H9 (cell line): ENCODE measurements around the gene ATP5MC2. TPM values are rescaled to one million over a fixed set of nuclear protein-coding genes. Genes with fewer than 3 reads are reported as not detected.
A peak's percentile ranks its signal among the peaks of the same experiment; 100 is the strongest.

ENCODE experiments used
- DNase-seq: peaks from one replicate; pipeline ENCODE4 v3.0.0-alpha.2; 2017
- H2AFZ ChIP-seq: one replicate; pipeline ENCODE4 v1.6.1; 2013; ENCODE audit warnings: mild to moderate bottlenecking, low read length, control low read depth, moderate library complexity
- H2AK5ac ChIP-seq: 2 replicates; pipeline ENCODE4 v1.6.1; 2013; ENCODE audit warnings: low read length, control low read depth, mixed read lengths; ENCODE audit not compliant: insufficient read length
- H2BK120ac ChIP-seq: one replicate; pipeline ENCODE4 v1.6.1; 2013; ENCODE audit warnings: low read depth, mild to moderate bottlenecking, low read length, control low read depth, inconsistent platforms; ENCODE audit not compliant: poor library complexity, severe bottlenecking
- H2BK12ac ChIP-seq: 2 replicates; pipeline ENCODE4 v1.6.1; 2013; ENCODE audit warnings: low read length, control low read depth, mixed read lengths, low read depth; ENCODE audit not compliant: insufficient read length
- H2BK15ac ChIP-seq: 2 replicates; pipeline ENCODE4 v1.6.1; 2013; ENCODE audit warnings: low read depth, low read length, control low read depth
- H2BK20ac ChIP-seq: one replicate; pipeline ENCODE4 v1.6.1; 2013; ENCODE audit warnings: low read depth, mild to moderate bottlenecking, low read length, control low read depth, inconsistent platforms; ENCODE audit not compliant: poor library complexity, severe bottlenecking
- H2BK5ac ChIP-seq: 2 replicates; pipeline ENCODE4 v1.6.1; 2013; ENCODE audit warnings: low read length, control low read depth, mixed read lengths; ENCODE audit not compliant: insufficient read length
- H3K14ac ChIP-seq: 2 replicates; pipeline ENCODE4 v1.6.1; 2013; ENCODE audit warnings: low read length, control low read depth; ENCODE audit not compliant: insufficient read depth
- H3K18ac ChIP-seq: 2 replicates; pipeline ENCODE4 v1.6.1; 2013; ENCODE audit warnings: low read depth, mild to moderate bottlenecking, mixed read lengths, low read length, control low read depth; ENCODE audit not compliant: insufficient read length
- H3K23ac ChIP-seq: 2 replicates; pipeline ENCODE4 v1.6.1; 2013; ENCODE audit warnings: low read length, control low read depth, mixed read lengths, low read depth; ENCODE audit not compliant: insufficient read length
- H3K23me2 ChIP-seq: 2 replicates; pipeline ENCODE4 v1.6.1; 2013; ENCODE audit warnings: low read depth, mild to moderate bottlenecking, mixed read lengths, low read length, control low read depth; ENCODE audit not compliant: insufficient read length, poor library complexity, severe bottlenecking
- H3K27ac ChIP-seq: 2 replicates; pipeline ENCODE4 v1.5.1; 2013; ENCODE audit warnings: low read length, control low read depth, mixed read lengths, low read depth; ENCODE audit not compliant: insufficient read length
- H3K27me3 ChIP-seq: 2 replicates; pipeline ENCODE4 v1.6.1; 2013; ENCODE audit warnings: low read length, control low read depth, inconsistent platforms; ENCODE audit not compliant: insufficient read depth
- H3K4ac ChIP-seq: 2 replicates; pipeline ENCODE4 v1.6.1; 2013; ENCODE audit warnings: low read depth, mild to moderate bottlenecking, control low read depth, inconsistent platforms, low read length, moderate library complexity
- H3K4me1 ChIP-seq: 2 replicates; pipeline ENCODE4 v1.6.1; 2013; ENCODE audit warnings: low read length, control low read depth, inconsistent platforms; ENCODE audit not compliant: insufficient read depth
- H3K4me2 ChIP-seq: 2 replicates; pipeline ENCODE4 v1.6.1; 2013; ENCODE audit warnings: low read length, control low read depth, mixed read lengths; ENCODE audit not compliant: insufficient read length, insufficient read depth
- H3K56ac ChIP-seq: 2 replicates; pipeline ENCODE4 v1.6.1; 2013; ENCODE audit warnings: low read depth, mild to moderate bottlenecking, mixed read lengths, low read length, control low read depth; ENCODE audit not compliant: insufficient read length
- H3K79me1 ChIP-seq: 2 replicates; pipeline ENCODE4 v1.6.1; 2013; ENCODE audit warnings: low read depth, mild to moderate bottlenecking, moderate library complexity, low read length, control low read depth, inconsistent platforms; ENCODE audit not compliant: insufficient read depth, poor library complexity, severe bottlenecking
- H3K79me2 ChIP-seq: 2 replicates; pipeline ENCODE4 v1.6.1; 2013; ENCODE audit warnings: low read length, control low read depth, inconsistent platforms; ENCODE audit not compliant: insufficient read depth
- H3K9ac ChIP-seq: 2 replicates; pipeline ENCODE4 v1.6.1; 2013; ENCODE audit warnings: low read length, control low read depth, mixed read lengths; ENCODE audit not compliant: insufficient read length; ENCODE audit errors: extremely low read depth
- H3K9me3 ChIP-seq: one replicate; pipeline ENCODE4 v1.6.1; 2013; ENCODE audit warnings: low read depth, low read length, inconsistent platforms; ENCODE audit not compliant: control insufficient read depth
- H3T11ph ChIP-seq: one replicate; pipeline ENCODE4 v1.6.1; 2013; ENCODE audit warnings: mild to moderate bottlenecking, low read length, control low read depth, inconsistent platforms
- H4K20me1 ChIP-seq: one replicate; pipeline ENCODE4 v1.6.1; 2013; ENCODE audit not compliant: control insufficient read depth, insufficient read length, insufficient read depth
- H4K5ac ChIP-seq: 2 replicates; pipeline ENCODE4 v1.6.1; 2013; ENCODE audit warnings: low read depth, mild to moderate bottlenecking, mixed read lengths, low read length, control low read depth; ENCODE audit not compliant: insufficient read length
- H4K8ac ChIP-seq: replicated peaks from 2 replicates; pipeline ENCODE4 v1.6.1; 2013; ENCODE audit warnings: low read length, control low read depth, mixed read lengths, low read depth; ENCODE audit not compliant: insufficient read length
- H4K91ac ChIP-seq: 2 replicates; pipeline ENCODE4 v1.6.1; 2013; ENCODE audit warnings: low read depth, mild to moderate bottlenecking, moderate library complexity, mixed read lengths, low read length, control low read depth; ENCODE audit not compliant: insufficient read length
- H3K27ac Mint-ChIP-seq, 3 experiments: 2 replicates in 2 of 3; 3 replicates in 1 of 3; pipeline ENCODE4 v1.8.0; 2020 to 2021; ENCODE audit warnings: mixed read lengths in 3 of 3, mild to moderate bottlenecking in 1 of 3, moderate library complexity in 1 of 3
- H3K27me3 Mint-ChIP-seq: 2 replicates; pipeline ENCODE4 v1.8.0; 2021; ENCODE audit warnings: low read depth, mild to moderate bottlenecking, moderate library complexity, mixed read lengths
- H3K36me3 Mint-ChIP-seq, 3 experiments: 2 replicates in 2 of 3; 3 replicates in 1 of 3; pipeline ENCODE4 v1.8.0; 2020 to 2021; ENCODE audit warnings: low read depth in 3 of 3, mixed read lengths in 3 of 3; ENCODE audit not compliant: insufficient read depth in 1 of 3
- H3K4me1 Mint-ChIP-seq, 2 experiments: 2 replicates each; pipeline ENCODE4 v1.8.0; 2020; ENCODE audit warnings: mixed read lengths in 2 of 2
- H3K4me3 Mint-ChIP-seq, 2 experiments: 2 replicates in 1 of 2; 3 replicates in 1 of 2; pipeline ENCODE4 v1.8.0; 2020 to 2021; ENCODE audit warnings: mild to moderate bottlenecking in 2 of 2, mixed read lengths in 2 of 2, moderate library complexity in 1 of 2
- H3K9me3 Mint-ChIP-seq, 2 experiments: 2 replicates in 1 of 2; 3 replicates in 1 of 2; pipeline ENCODE4 v1.8.0; 2020; ENCODE audit warnings: mild to moderate bottlenecking in 2 of 2, mixed read lengths in 2 of 2, moderate library complexity in 1 of 2
- WGBS: extraction: QIAGEN DNeasy Blood & Tissue Kit; methylation state at CpG from one replicate; pipeline ENCODE4 v1.1.7; 2013; ENCODE audit warnings: missing lambda C conversion rate, low lambda C conversion rate, mixed read lengths; ENCODE audit not compliant: insufficient read length; ENCODE audit errors: extremely low coverage; 5-methylcytosine and 5-hydroxymethylcytosine counted together
- total RNA-seq: library from RNA; stranded (reverse); gene quantifications from 2 replicates; pipeline ENCODE4 v1.2.1, GENCODE V29; 2021
- TF ChIP-seq, protein P1 (sequence below): fragments of 200-600 bp; sonication (generic); conservative IDR thresholded peaks from 3 replicates; pipeline ENCODE4 v1.8.0; 2021; ENCODE audit warnings: antibody characterized with exemption, mild to moderate bottlenecking

Gene ATP5MC2
- total RNA-seq, 1 experiment from 2014 or later: 379 TPM

DNA sequence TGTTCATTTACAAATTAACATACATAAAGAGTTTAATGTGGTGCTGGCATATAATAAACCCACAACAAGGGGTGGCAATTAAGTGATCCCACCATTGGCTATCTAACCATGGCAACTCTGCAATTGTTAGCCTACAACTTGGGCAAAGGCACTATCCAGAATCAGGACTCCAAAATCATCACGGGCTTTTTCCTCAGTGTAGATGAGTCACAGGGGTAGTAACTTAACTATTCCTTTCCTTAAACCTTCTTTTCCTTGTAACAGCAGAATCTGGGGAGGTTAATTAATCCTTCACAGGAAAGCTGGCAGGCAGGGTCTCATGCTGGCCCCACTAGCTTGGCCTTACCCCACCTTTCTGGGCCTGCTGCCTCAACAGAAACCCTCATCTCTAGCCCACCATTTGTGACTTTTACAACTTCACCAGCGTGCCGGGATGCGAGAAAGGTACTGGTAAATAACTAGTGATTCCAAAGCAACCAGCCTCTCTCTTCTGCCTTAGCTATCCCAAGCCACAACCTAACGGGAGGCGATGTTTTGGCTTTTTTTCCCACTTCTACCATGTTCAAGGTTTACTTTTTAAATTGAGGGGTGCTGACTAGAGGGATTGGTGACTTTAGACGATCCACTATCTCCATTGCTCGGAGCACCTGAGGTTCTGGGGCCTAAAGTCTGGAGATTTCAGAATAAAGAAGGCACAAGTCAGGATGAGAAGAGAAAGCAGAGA, 744 bp downstream of the ATP5MC2 start:
- peak overlapping the region; percentile 61 for H3K18ac ChIP-seq
- H3K9ac ChIP-seq: peak overlapping the region; percentile 97
- H3K4ac ChIP-seq: no peak overlapping the region
- Mint-ChIP-seq H3K4me1 (peaks cover 30 to 41% of the 10 kb centered on the region in 2 experiments), H3K9me3 (peaks cover 0 to 4% of the 10 kb centered on the region in 2 experiments; a peak in 1 of 5 replicates), H3K36me3 (peaks cover 32 to 44% (median 44%) of the 10 kb centered on the region in 3 experiments; a peak in 6 of 7 replicates), H3K27ac (peak overlapping the region; percentile 99 to 100 (median 99)), H3K4me3 (peak overlapping the region; percentile 90 to 98), H3K27me3 (peaks cover 3% of the 10 kb centered on the region)
- peak overlapping the region; percentile 11 for H2BK12ac ChIP-seq
- H2BK15ac ChIP-seq: no peak overlapping the region
- no peaks in the 10 kb centered on the region for H4K20me1 ChIP-seq
- no peak overlapping the region for H4K8ac ChIP-seq
- H2AK5ac ChIP-seq: no peak overlapping the region
- H2BK120ac ChIP-seq: peak overlapping the region; percentile 26
- H3K56ac ChIP-seq: peak overlapping the region; percentile 42
- H2BK20ac ChIP-seq: no peak overlapping the region
- no peaks in the 10 kb centered on the region for H3K27me3 ChIP-seq
- DNase-seq: no peak
- TF ChIP-seq, protein P1, sequence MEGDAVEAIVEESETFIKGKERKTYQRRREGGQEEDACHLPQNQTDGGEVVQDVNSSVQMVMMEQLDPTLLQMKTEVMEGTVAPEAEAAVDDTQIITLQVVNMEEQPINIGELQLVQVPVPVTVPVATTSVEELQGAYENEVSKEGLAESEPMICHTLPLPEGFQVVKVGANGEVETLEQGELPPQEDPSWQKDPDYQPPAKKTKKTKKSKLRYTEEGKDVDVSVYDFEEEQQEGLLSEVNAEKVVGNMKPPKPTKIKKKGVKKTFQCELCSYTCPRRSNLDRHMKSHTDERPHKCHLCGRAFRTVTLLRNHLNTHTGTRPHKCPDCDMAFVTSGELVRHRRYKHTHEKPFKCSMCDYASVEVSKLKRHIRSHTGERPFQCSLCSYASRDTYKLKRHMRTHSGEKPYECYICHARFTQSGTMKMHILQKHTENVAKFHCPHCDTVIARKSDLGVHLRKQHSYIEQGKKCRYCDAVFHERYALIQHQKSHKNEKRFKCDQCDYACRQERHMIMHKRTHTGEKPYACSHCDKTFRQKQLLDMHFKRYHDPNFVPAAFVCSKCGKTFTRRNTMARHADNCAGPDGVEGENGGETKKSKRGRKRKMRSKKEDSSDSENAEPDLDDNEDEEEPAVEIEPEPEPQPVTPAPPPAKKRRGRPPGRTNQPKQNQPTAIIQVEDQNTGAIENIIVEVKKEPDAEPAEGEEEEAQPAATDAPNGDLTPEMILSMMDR: no peak
- H3K23ac ChIP-seq: no peak overlapping the region
- peak overlapping the region; percentile 87 for H3K4me2 ChIP-seq
- H3K79me1 ChIP-seq: peaks cover 3% of the 10 kb centered on the region
- peak overlapping the region; percentile 82 for H3K27ac ChIP-seq
- H3K9me3 ChIP-seq: no peaks in the 10 kb centered on the region
- H2AFZ ChIP-seq: no peak overlapping the region
- H4K91ac ChIP-seq: no peak overlapping the region
- H3K14ac ChIP-seq: peak overlapping the region; percentile 95
- H2BK5ac ChIP-seq: peak overlapping the region; percentile 84
- H4K5ac ChIP-seq: peak overlapping the region; percentile 79
- no peak overlapping the region for H3T11ph ChIP-seq
- no CpG with 5 or more reads among the region's 8 CpGs for WGBS
- H3K23me2 ChIP-seq: peaks cover 19% of the 10 kb centered on the region
- H3K79me2 ChIP-seq: no peaks in the 10 kb centered on the region
- peaks cover 7% of the 10 kb centered on the region for H3K4me1 ChIP-seq
